DND-41 (cell line): ENCODE results near the gene NSUN2.

Experiments used
- ATAC-seq: fragments of 200-7000 bp; cut with Tn5 transposase; 3 replicates; pipeline ENCODE4 v1.9.1; 2021; ENCODE audit warnings: low read depth; ENCODE audit not compliant: insufficient read depth
- DNase-seq: peaks from one replicate; pipeline ENCODE4 v3.0.0-alpha.2; 2020
- H2AFZ ChIP-seq: 2 replicates; pipeline ENCODE4 v1.6.0; 2012; ENCODE audit warnings: low read depth, low read length
- H3K27ac ChIP-seq: 2 replicates; pipeline ENCODE4 v1.5.1; 2012; ENCODE audit warnings: low read length, inconsistent platforms
- H3K27me3 ChIP-seq: fragments of 200-600 bp; sonication (generic); 2 replicates; pipeline ENCODE4 v1.6.0; 2012; ENCODE audit warnings: low read length, mild to moderate bottlenecking, inconsistent platforms; ENCODE audit not compliant: insufficient read depth, poor library complexity
- H3K36me3 ChIP-seq: 2 replicates; pipeline ENCODE4 v1.5.1; 2012; ENCODE audit warnings: low read length, inconsistent platforms; ENCODE audit not compliant: insufficient read depth
- H3K4me1 ChIP-seq: 2 replicates; pipeline ENCODE4 v1.5.1; 2012; ENCODE audit warnings: mild to moderate bottlenecking, low read length; ENCODE audit not compliant: insufficient read depth
- H3K4me2 ChIP-seq: 2 replicates; pipeline ENCODE4 v1.6.0; 2012; ENCODE audit warnings: mild to moderate bottlenecking, moderate library complexity, low read length, inconsistent platforms; ENCODE audit not compliant: insufficient read depth
- H3K4me3 ChIP-seq, 2 experiments: fragments of 200-600 bp in 1 of 2; shearing (Covaris generic) in 1 of 2; 2 replicates each; pipeline ENCODE4 v1.5.1; 2012 to 2016; ENCODE audit warnings: inconsistent platforms in 2 of 2, low read length in 2 of 2, mild to moderate bottlenecking in 2 of 2, low read depth in 1 of 2, moderate library complexity in 1 of 2
- H3K79me2 ChIP-seq: 2 replicates; pipeline ENCODE4 v1.6.0; 2012; ENCODE audit warnings: low read length, inconsistent platforms; ENCODE audit not compliant: insufficient read depth
- H3K9ac ChIP-seq: 2 replicates; pipeline ENCODE4 v1.6.0; 2012; ENCODE audit warnings: low read depth, mild to moderate bottlenecking, inconsistent platforms, low read length, moderate library complexity
- H3K9me3 ChIP-seq: 2 replicates; pipeline ENCODE4 v1.5.1; 2012; ENCODE audit warnings: low read length, moderate library complexity, mild to moderate bottlenecking, inconsistent platforms; ENCODE audit not compliant: insufficient read depth, severe bottlenecking
- H4K20me1 ChIP-seq: 2 replicates; pipeline ENCODE4 v1.6.0; 2012; ENCODE audit warnings: low read length; ENCODE audit not compliant: insufficient read depth
- EZH2 ChIP-seq: IDR thresholded peaks from 3 replicates; pipeline ENCODE4 v1.6.1; 2012; ENCODE audit warnings: borderline replicate concordance, low read depth, mild to moderate bottlenecking, moderate library complexity, low read length, inconsistent platforms; ENCODE audit not compliant: severe bottlenecking
- TF ChIP-seq, protein P1 (sequence below): IDR thresholded peaks from 2 replicates; pipeline ENCODE4 v1.5.1; 2012; ENCODE audit warnings: borderline replicate concordance, low read length, moderate library complexity, mild to moderate bottlenecking; ENCODE audit not compliant: poor library complexity, severe bottlenecking; ENCODE audit errors: extremely low read depth

Gene NSUN2

DNA sequence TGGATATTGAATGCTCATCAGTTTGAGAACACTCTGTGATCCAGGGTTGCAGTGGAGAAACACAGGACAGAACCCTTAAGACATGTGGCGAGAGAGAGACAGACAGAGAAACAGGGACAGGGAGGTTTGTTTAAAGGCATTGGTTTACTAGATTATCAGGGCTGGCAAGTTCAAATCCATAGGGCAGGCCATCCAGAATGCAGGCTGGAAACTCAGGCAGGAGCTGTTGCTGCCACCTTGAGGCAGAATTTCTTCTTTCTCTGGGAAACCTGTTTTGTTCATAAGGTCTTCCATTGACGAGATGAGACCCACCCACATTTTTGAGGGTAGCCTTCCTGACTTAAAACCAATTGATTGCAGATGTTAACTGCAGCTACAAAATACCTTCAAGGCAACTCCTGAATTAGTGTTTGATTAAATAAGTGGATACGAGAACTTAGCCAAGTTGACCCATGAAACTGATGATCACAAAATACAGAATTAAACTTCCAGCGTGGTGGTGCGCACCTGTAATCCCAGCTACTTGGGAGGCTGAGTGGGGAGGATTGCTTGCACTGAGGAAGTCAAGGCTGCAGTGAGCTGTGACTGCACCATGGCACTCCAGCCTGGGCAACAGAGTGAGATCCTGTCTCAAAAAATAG, 55.9 kb downstream of the NSUN2 start:
- TF ChIP-seq, protein P1, sequence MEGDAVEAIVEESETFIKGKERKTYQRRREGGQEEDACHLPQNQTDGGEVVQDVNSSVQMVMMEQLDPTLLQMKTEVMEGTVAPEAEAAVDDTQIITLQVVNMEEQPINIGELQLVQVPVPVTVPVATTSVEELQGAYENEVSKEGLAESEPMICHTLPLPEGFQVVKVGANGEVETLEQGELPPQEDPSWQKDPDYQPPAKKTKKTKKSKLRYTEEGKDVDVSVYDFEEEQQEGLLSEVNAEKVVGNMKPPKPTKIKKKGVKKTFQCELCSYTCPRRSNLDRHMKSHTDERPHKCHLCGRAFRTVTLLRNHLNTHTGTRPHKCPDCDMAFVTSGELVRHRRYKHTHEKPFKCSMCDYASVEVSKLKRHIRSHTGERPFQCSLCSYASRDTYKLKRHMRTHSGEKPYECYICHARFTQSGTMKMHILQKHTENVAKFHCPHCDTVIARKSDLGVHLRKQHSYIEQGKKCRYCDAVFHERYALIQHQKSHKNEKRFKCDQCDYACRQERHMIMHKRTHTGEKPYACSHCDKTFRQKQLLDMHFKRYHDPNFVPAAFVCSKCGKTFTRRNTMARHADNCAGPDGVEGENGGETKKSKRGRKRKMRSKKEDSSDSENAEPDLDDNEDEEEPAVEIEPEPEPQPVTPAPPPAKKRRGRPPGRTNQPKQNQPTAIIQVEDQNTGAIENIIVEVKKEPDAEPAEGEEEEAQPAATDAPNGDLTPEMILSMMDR = peak; percentile 64
- TF ChIP-seq EZH2 = no peak
- peak; percentile 24 for DNase-seq
- H3K27ac ChIP-seq = no peak overlapping the region

DNA sequence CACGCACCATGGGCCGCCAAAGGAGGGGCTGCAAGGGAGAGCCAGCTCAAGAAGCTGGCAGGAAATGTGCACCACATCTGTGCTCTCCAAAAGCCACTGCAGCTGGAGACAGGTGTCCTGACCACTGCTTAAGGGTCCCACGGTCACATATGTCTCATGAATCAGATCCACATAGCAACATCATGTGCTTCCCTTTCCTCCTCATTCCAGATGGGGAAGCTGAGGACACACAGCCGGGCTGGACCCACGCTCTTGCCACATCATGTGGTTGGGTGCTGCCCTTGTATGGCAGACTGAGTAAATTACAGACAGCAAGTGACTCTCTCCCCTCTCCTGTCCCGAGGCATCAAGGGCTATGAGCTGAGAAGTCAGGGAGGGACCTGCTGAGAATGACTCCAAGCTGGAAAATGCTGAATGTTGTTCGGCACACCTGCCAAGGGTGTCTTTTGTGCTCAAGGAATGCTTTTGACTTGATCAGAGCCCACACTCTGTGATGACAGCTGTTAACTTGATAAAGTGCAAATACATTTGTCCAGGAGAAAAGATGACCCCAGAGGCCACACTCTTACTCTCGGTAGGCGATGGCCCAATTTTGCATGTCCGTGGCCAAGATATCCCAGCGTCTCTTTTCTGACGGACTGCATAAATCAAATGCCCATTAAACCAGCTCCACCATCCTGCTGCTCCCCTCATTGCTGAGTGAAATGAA, 58.2 kb downstream of the NSUN2 start:
- Histone ChIP-seq H3K27me3 (no peaks in the 10 kb centered on the region), H3K4me1 (no peaks in the 10 kb centered on the region), H4K20me1 (0 out of 2 replicates have a peak, but pooled peaks cover 3% of the 10 kb centered on the region), H3K36me3 (no peaks in the 10 kb centered on the region), H3K27ac (no peak overlapping the region), H3K9me3 (no peaks in the 10 kb centered on the region), H2AFZ (no peak overlapping the region), H3K9ac (no peak overlapping the region), H3K4me2 (no peak overlapping the region), H3K79me2 (no peaks in the 10 kb centered on the region), H3K4me3 (no peak overlapping the region)
- no peak for TF ChIP-seq EZH2
- TF ChIP-seq, protein P1 = no peak
- DNase-seq (no peak), ATAC-seq (peak; percentile 53)

More for the DNA sequence above, 55.9 kb downstream of the NSUN2 start:
- peak; percentile 49; the same call in 1 of the 3 replicates for ATAC-seq
- no peak overlapping the region for H2AFZ ChIP-seq
- no peaks in the 10 kb centered on the region for H3K36me3 ChIP-seq
- no peaks in the 10 kb centered on the region for H3K9me3 ChIP-seq
- no peak overlapping the region for H3K9ac ChIP-seq
- H3K4me3 ChIP-seq = no peak overlapping the region
- H3K4me1 ChIP-seq = no peaks in the 10 kb centered on the region
- no peaks in the 10 kb centered on the region for H3K79me2 ChIP-seq
- H3K4me2 ChIP-seq = no peak overlapping the region
- H3K27me3 ChIP-seq = no peaks in the 10 kb centered on the region
- 0 out of 2 replicates have a peak, but pooled peaks cover 3% of the 10 kb centered on the region for H4K20me1 ChIP-seq

DNA sequence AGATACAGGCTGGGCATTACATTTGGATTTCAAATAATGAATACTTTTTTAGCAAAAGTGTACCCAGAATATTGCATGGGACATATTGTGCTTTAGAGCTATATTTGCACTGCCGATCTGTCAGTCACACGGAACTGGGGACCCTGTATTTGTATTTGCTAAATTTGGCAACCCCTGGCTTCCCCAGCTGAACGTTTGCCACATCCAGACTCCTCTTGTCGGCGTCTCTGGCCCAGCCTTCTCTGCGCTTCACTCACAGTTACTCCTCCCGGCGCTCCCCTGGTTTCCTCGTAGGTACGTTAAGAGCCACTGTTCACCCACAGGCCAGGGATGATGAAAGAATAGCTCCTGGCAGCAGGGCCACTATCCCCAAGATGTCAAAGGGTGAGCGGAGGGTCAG, 58.7 kb downstream of the NSUN2 start:
- no peaks in the 10 kb centered on the region for H3K27me3 ChIP-seq
- H3K79me2 ChIP-seq = no peaks in the 10 kb centered on the region
- H3K9me3 ChIP-seq = no peaks in the 10 kb centered on the region
- no peak for DNase-seq
- no peak overlapping the region for H3K4me2 ChIP-seq
- H3K4me1 ChIP-seq = no peaks in the 10 kb centered on the region
- H3K27ac ChIP-seq = no peak overlapping the region
- H4K20me1 ChIP-seq = 0 out of 2 replicates have a peak, but pooled peaks cover 3% of the 10 kb centered on the region
- no peak overlapping the region for H3K4me3 ChIP-seq
- H3K36me3 ChIP-seq = no peaks in the 10 kb centered on the region
- H2AFZ ChIP-seq = no peak overlapping the region
- H3K9ac ChIP-seq = no peak overlapping the region
- ATAC-seq = no peak; the same call in 2 of the 3 replicates
- TF ChIP-seq, protein P1 = no peak
- TF ChIP-seq EZH2 = no peak
